Measurements from ENCODE around the gene MUSTN1. TPM values are rescaled to one million over a fixed set of nuclear protein-coding genes. Genes with fewer than 3 reads are reported as not detected.

MUSTN1 gene
- total RNA-seq, 1 experiment from 2014 or later: not detected

DNA sequence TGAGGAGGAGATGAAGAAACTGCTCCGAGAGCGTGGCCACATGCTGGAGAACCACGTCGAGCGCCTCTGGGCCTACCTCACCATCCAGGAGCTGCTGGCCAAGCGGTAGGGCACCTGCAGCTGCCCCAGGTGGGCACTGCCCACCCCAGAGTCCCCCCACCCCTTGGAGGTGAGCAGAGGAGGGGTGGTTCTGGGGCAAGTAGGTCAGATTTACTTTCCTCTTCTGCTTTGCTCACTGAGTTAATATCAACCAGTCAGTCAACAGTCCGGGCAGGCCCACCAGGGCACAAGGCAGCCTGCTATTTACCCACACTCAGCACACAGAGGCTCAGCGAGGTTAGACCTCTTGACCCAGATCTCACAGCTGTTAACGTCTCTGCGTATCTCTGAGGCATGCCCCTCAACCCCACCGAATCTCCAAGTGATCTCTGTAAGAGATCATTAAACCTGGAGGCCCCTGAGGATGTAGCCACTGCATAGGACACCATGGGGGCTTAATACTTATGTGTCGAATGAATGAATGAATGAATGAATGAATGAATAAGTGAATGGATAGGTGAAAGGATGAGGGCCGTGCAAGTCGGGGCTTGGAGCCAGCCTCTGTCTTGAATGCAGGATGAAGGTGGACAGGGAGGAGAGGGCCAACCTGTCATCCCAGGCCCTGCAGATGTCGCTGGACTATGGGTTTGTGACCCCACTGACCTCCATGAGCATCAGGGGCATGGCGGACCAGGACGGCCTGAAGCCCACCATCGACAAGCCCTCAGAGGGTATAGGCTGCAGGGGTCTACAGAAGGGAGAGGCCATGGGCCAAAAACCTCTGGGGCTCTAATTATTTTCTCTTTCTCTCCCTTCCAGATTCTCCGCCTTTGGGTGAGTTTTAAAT is 48.2 kb downstream of the MUSTN1 start:
- no peak for DNase-seq
- Histone ChIP-seq H3K27me3 (no peaks in the 10 kb centered on the region), H3K36me3 (no peaks in the 10 kb centered on the region), H3K4me3 (no peak overlapping the region), H3K9me3 (no peaks in the 10 kb centered on the region)

GRCh38 chr3:52784931-52785590 is 49.8 kb downstream of the MUSTN1 start:
- H3K9me3 ChIP-seq: no peaks in the 10 kb centered on the region
- no peaks in the 10 kb centered on the region for H3K36me3 ChIP-seq
- DNase-seq: no peak
- no peak overlapping the region for H3K4me3 ChIP-seq
- no peaks in the 10 kb centered on the region for H3K27me3 ChIP-seq

DNA sequence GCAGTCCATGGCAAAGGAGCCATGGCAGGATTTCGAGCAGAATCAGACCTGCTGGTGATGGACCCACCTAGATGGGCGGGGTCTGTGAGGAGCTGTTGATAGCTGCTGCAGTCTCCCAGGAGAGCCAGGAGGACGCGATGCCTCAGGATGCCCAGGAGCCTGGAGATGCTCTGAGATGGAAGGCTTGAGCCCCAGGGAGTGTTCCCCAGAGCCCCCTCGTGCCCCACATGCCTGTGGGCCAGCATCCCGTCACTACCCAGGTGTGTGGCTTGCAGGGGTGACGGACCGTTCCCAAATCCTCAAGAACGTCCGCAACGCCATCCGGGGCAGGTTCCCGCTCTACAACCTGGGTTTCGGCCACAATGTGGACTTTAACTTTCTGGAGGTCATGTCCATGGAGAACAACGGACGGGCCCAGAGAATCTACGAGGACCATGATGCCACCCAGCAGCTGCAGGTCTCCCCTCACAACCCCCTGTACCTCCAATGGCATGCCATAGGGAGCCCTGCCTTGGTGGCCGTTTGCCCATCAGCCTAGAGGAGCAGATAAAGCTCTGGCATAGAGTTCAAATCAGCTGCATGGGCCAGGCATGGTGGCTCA is 50.7 kb downstream of the MUSTN1 start:
- no peak for DNase-seq
- Histone ChIP-seq H3K4me3 (no peak overlapping the region), H3K27me3 (no peaks in the 10 kb centered on the region), H3K36me3 (no peaks in the 10 kb centered on the region), H3K9me3 (no peaks in the 10 kb centered on the region)

- Histone ChIP-seq H3K9me3 (no peaks in the 10 kb centered on the region), H3K4me3 (no peak overlapping the region), H3K27me3 (no peaks in the 10 kb centered on the region), H3K36me3 (no peaks in the 10 kb centered on the region)
- no peak for DNase-seq
Observed at GRCh38 chr3:52783211-52783555, 51.6 kb downstream of the MUSTN1 start.

Other genes with a start within 250 kb of the MUSTN1 start
- 16.2 and 21.3 TPM in 2 replicates for gene PBRM1, start 149.1 kb downstream of the MUSTN1 start, total RNA-seq (2014; rRNA removed; shearing (Covaris generic); ENCODE audit: low replicate concordance)
- 127 and 226 TPM in 2 replicates for gene GNL3, start 149.0 kb downstream of the MUSTN1 start, total RNA-seq (2014; rRNA removed; shearing (Covaris generic); ENCODE audit: low replicate concordance)
- 43.1 and 56.1 TPM in 2 replicates for gene GLT8D1, start 129.2 kb downstream of the MUSTN1 start, total RNA-seq (2014; rRNA removed; shearing (Covaris generic); ENCODE audit: low replicate concordance)
- gene SPCS1, start 128.9 kb downstream of the MUSTN1 start, total RNA-seq (2014; rRNA removed; shearing (Covaris generic); ENCODE audit: low replicate concordance): 63.1 and 72.5 TPM in 2 replicates
- gene NEK4, start 64.1 kb downstream of the MUSTN1 start, total RNA-seq (2014; rRNA removed; shearing (Covaris generic); ENCODE audit: low replicate concordance): 13.5 and 14.6 TPM in 2 replicates
- not detected in 2 replicates for gene ITIH1, start 57.4 kb downstream of the MUSTN1 start, total RNA-seq (2014; rRNA removed; shearing (Covaris generic); ENCODE audit: low replicate concordance)
- not detected in 2 replicates for gene ITIH3, start 40.2 kb downstream of the MUSTN1 start, total RNA-seq (2014; rRNA removed; shearing (Covaris generic); ENCODE audit: low replicate concordance)
- not detected in 2 replicates for gene ITIH4, start 4.3 kb downstream of the MUSTN1 start, total RNA-seq (2014; rRNA removed; shearing (Covaris generic); ENCODE audit: low replicate concordance)
- gene STIMATE, start 62.5 kb upstream of the MUSTN1 start, total RNA-seq (2014; rRNA removed; shearing (Covaris generic); ENCODE audit: low replicate concordance): 2.1 and 4.2 TPM in 2 replicates
- 3.4 and 3.5 TPM in 2 replicates for gene SFMBT1, start 211.1 kb upstream of the MUSTN1 start, total RNA-seq (2014; rRNA removed; shearing (Covaris generic); ENCODE audit: low replicate concordance)

Data from MG63 (cell line).